ENCODE results near the gene MPZL3.
A peak's percentile ranks its signal among the peaks of the same experiment; 100 is the strongest.

MPZL3 gene

GRCh38 chr11:118264569-118265465 lies 12.7 kb upstream of the MPZL3 start:
- DNase-seq: no peak

- DNase-seq: no peak
Measured at GRCh38 chr11:118263695-118264568, 11.8 kb upstream of the MPZL3 start, which contains the start of gene MPZL2. Gene MPZL2 (minus strand): TSS chr11:118264297. CDS start chr11:118264153, 144 bp downstream.

- no peak for DNase-seq
Measured at GRCh38 chr11:118263112-118263511, 10.9 kb upstream of the MPZL3 start.

GRCh38 chr11:118260353-118260752 lies 8.2 kb upstream of the MPZL3 start:
- DNase-seq: no peak

GRCh38 chr11:118259138-118259537 lies 7.0 kb upstream of the MPZL3 start:
- no peak for DNase-seq

GRCh38 chr11:118258410-118258809 lies 6.2 kb upstream of the MPZL3 start:
- DNase-seq: no peak

- no peak for DNase-seq
Measured at GRCh38 chr11:118252688-118253087, 523 bp upstream of the MPZL3 start.

- no peak for DNase-seq
Measured at GRCh38 chr11:118247041-118247440, 5.1 kb downstream of the MPZL3 start.

GRCh38 chr11:118245936-118246562 lies 6.1 kb downstream of the MPZL3 start:
- no peak for DNase-seq

- DNase-seq: no peak
Measured at GRCh38 chr11:118243993-118244762, 8.0 kb downstream of the MPZL3 start.

- DNase-seq: no peak
Measured at GRCh38 chr11:118243161-118243560, 9.0 kb downstream of the MPZL3 start.

- no peak for DNase-seq
Measured at GRCh38 chr11:118241764-118242098, 10.4 kb downstream of the MPZL3 start.

GRCh38 chr11:118240999-118241763 lies 11.0 kb downstream of the MPZL3 start:
- peak; percentile 83 for DNase-seq

- DNase-seq: no peak
Measured at GRCh38 chr11:118239509-118240205, 12.5 kb downstream of the MPZL3 start.

GRCh38 chr11:118238929-118239328 lies 13.2 kb downstream of the MPZL3 start:
- no peak for DNase-seq

- DNase-seq: no peak
Measured at GRCh38 chr11:118238421-118238820, 13.7 kb downstream of the MPZL3 start.

GRCh38 chr11:118236170-118236569 lies 16.0 kb downstream of the MPZL3 start:
- DNase-seq: no peak

- no peak for DNase-seq
Measured at GRCh38 chr11:118234833-118235232, 17.3 kb downstream of the MPZL3 start.

- no peak for DNase-seq
Measured at GRCh38 chr11:118233850-118234249, 18.3 kb downstream of the MPZL3 start.

GRCh38 chr11:118233377-118233776 lies 18.8 kb downstream of the MPZL3 start:
- no peak for DNase-seq

- no peak for DNase-seq
Measured at GRCh38 chr11:118232659-118233058, 19.5 kb downstream of the MPZL3 start.

All from CD4-positive, alpha-beta T cell treated with Interleukin-17A for 1 hour (primary cell).